Measurements from ENCODE around the gene DNAJC16. TPM values are rescaled to one million over a fixed set of nuclear protein-coding genes. Genes with fewer than 3 reads are reported as not detected.

The DNAJC16 gene
- total and polyA plus RNA-seq, 2 of the 13 experiments (the other 11 are each of a cell fraction or from before 2014, with no cell fraction given), result 11.4 to 15.4 TPM

DNA sequence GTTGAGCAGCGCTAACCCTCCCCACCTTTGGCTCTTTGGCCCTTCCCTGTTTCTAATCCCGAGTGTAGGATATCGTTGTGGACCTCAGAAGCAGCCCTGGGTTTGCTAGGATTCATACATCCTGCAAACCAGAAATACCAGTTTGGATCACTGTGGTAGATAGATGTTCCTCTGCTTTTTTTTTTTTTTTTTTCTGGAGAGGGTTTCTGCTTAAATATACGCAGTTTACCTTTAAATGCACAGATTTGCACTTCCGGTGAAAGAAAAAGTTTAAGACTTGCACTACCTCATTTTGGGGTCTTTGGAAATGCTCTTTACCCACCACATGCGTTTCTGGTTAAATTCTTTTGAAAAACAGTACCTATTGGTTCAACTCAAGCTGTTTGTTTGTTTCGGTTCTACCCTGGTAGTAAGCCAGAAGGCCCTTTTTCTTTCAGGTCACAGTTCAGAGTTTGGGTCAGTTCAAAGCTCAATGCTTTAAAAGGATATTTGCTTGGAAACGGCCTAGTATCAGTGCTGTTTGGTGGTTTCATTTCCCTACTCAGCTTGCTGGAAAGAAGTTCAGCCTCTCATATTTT lies 91.5 kb downstream of the DNAJC16 start (continued):
- TF ChIP-seq, protein P1, sequence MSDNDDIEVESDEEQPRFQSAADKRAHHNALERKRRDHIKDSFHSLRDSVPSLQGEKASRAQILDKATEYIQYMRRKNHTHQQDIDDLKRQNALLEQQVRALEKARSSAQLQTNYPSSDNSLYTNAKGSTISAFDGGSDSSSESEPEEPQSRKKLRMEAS (IDR thresholded peaks at IDR 0.05), result no peak
- TF ChIP-seq, protein P2, sequence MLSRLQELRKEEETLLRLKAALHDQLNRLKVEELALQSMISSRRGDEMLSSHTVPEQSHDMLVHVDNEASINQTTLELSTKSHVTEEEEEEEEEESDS (CRISPR knock-in tag; IDR thresholded peaks at IDR 0.05; ENCODE audit: borderline replicate concordance), result no peak
- TF ChIP-seq HNF4A (CRISPR knock-in tag; IDR thresholded peaks at IDR 0.05) (peak; percentile 30; the same call in 1 of the 2 replicates), YEATS4 (CRISPR knock-in tag; IDR thresholded peaks at IDR 0.05; ENCODE audit: borderline replicate concordance) (0 out of 2 replicates have a peak, but pooled peaks have one; percentile 12), ZSCAN30 (CRISPR knock-in tag; IDR thresholded peaks at IDR 0.05) (no peak), ZNF713 (CRISPR knock-in tag; IDR thresholded peaks at IDR 0.05) (no peak), ZNF362 (CRISPR knock-in tag; IDR thresholded peaks at IDR 0.05; ENCODE audit: borderline replicate concordance) (0 out of 2 replicates have a peak, but pooled peaks have one; percentile 3), FLYWCH1 (CRISPR knock-in tag; IDR thresholded peaks at IDR 0.05) (0 out of 2 replicates have a peak, but pooled peaks have one; percentile 11), ZNF136 (CRISPR knock-in tag; IDR thresholded peaks at IDR 0.05; ENCODE audit: low read depth) (no peak), POLR2AphosphoS5 (IDR thresholded peaks at IDR 0.05; ENCODE audit: low read depth, low read length) (no peak; the same call in none of the 2 replicates), RAD21 (CRISPR knock-in tag; IDR thresholded peaks at IDR 0.05) (no peak), NFE2 (CRISPR knock-in tag; IDR thresholded peaks at IDR 0.05) (no peak), SMYD3 (CRISPR knock-in tag; IDR thresholded peaks at IDR 0.05) (no peak), ZNF839 (CRISPR knock-in tag; IDR thresholded peaks at IDR 0.05; ENCODE audit: borderline replicate concordance) (no peak), KDM5A (IDR thresholded peaks at IDR 0.05; ENCODE audit: borderline replicate concordance, low read length) (0 out of 2 replicates have a peak, but pooled peaks have one; percentile 13), MBNL3 (CRISPR knock-in tag; conservative IDR thresholded peaks at IDR 0.05) (no peak), HHEX (CRISPR knock-in tag; IDR thresholded peaks at IDR 0.05) (no peak), TOPORS (CRISPR knock-in tag; IDR thresholded peaks at IDR 0.05) (no peak), ZNF75D (CRISPR knock-in tag; IDR thresholded peaks at IDR 0.05; ENCODE audit: borderline replicate concordance) (no peak), HOXA3 (CRISPR knock-in tag; IDR thresholded peaks at IDR 0.05) (no peak), PHF8 (CRISPR knock-in tag; IDR thresholded peaks at IDR 0.05) (0 out of 2 replicates have a peak, but pooled peaks have one; percentile 4), NFIB (CRISPR knock-in tag; IDR thresholded peaks at IDR 0.05; ENCODE audit: borderline replicate concordance) (no peak), ZNF749 (CRISPR knock-in tag; IDR thresholded peaks at IDR 0.05; ENCODE audit: borderline replicate concordance) (no peak), HNF4G (IDR thresholded peaks at IDR 0.05; ENCODE audit: borderline replicate concordance, low read depth, low read length) (peak; percentile 38), HNF4G (CRISPR knock-in tag; IDR thresholded peaks at IDR 0.05; ENCODE audit: borderline replicate concordance, low read depth) (no peak)
- TF ChIP-seq, protein P3, sequence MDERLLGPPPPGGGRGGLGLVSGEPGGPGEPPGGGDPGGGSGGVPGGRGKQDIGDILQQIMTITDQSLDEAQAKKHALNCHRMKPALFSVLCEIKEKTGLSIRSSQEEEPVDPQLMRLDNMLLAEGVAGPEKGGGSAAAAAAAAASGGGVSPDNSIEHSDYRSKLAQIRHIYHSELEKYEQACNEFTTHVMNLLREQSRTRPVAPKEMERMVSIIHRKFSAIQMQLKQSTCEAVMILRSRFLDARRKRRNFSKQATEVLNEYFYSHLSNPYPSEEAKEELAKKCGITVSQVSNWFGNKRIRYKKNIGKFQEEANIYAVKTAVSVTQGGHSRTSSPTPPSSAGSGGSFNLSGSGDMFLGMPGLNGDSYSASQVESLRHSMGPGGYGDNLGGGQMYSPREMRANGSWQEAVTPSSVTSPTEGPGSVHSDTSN (CRISPR knock-in tag; IDR thresholded peaks at IDR 0.05), result no peak
- TF ChIP-seq, protein P4, sequence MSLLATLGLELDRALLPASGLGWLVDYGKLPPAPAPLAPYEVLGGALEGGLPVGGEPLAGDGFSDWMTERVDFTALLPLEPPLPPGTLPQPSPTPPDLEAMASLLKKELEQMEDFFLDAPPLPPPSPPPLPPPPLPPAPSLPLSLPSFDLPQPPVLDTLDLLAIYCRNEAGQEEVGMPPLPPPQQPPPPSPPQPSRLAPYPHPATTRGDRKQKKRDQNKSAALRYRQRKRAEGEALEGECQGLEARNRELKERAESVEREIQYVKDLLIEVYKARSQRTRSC (CRISPR knock-in tag; IDR thresholded peaks at IDR 0.05; ENCODE audit: low read depth), result no peak
- TF ChIP-seq, protein P5, sequence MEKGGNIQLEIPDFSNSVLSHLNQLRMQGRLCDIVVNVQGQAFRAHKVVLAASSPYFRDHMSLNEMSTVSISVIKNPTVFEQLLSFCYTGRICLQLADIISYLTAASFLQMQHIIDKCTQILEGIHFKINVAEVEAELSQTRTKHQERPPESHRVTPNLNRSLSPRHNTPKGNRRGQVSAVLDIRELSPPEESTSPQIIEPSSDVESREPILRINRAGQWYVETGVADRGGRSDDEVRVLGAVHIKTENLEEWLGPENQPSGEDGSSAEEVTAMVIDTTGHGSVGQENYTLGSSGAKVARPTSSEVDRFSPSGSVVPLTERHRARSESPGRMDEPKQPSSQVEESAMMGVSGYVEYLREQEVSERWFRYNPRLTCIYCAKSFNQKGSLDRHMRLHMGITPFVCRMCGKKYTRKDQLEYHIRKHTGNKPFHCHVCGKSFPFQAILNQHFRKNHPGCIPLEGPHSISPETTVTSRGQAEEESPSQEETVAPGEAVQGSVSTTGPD (CRISPR knock-in tag; IDR thresholded peaks at IDR 0.05), result peak; percentile 48; the same call in 1 of the 2 replicates

All from HepG2 (cell line).